Stimulated activated CD4-positive, alpha-beta T cell treated with anti-CD3 and anti-CD28 coated beads, Interleukin-4, amount 100 ng/mL, for 48 hours (primary cell): Measurements from ENCODE around the gene CFAP210.
"Not testable (repeated sequence)": the region's sequence is repeated elsewhere in the genome, so short reads cannot be mapped to it uniquely, and the experiment has no call there.

Source experiments
- DNase-seq, 2 donors: peaks; one replicate each; pipeline ENCODE4 v3.0.0-alpha.2; 2020; ENCODE audit warnings: low read depth in 2 of 2

Gene CFAP210

GRCh38 chr2:169620509-169620908 is 73.7 kb downstream of the CFAP210 start:
- DNase-seq = no peak

GRCh38 chr2:169619946-169620345 is 74.3 kb downstream of the CFAP210 start:
- no peak for DNase-seq

GRCh38 chr2:169615982-169616381 is 78.2 kb downstream of the CFAP210 start:
- not testable (repeated sequence) for DNase-seq

- no peak for DNase-seq
These were observed 80.3 kb downstream of the CFAP210 start for GRCh38 chr2:169613876-169614275.

GRCh38 chr2:169609264-169609663 is 84.9 kb downstream of the CFAP210 start:
- DNase-seq = no peak

GRCh38 chr2:169599568-169599967 is 94.6 kb downstream of the CFAP210 start:
- DNase-seq = no peak

GRCh38 chr2:169598982-169599381 is 95.2 kb downstream of the CFAP210 start:
- DNase-seq = no peak

GRCh38 chr2:169596546-169596945 is 97.7 kb downstream of the CFAP210 start:
- not testable (repeated sequence) for DNase-seq
